Loucy (cell line): ENCODE measurements around the gene FPGS.
A peak's percentile ranks its signal among the peaks of the same experiment; 100 is the strongest.

Experiments used
- H2AFZ ChIP-seq: fragments of 200-600 bp; sonication (generic); 2 replicates; pipeline ENCODE4 v1.6.0; 2016; ENCODE audit warnings: antibody characterized with exemption, mild to moderate bottlenecking, low read length, moderate library complexity
- H3F3A ChIP-seq: fragments of 200-600 bp; 2 replicates; pipeline ENCODE4 v1.6.0; 2016; ENCODE audit warnings: antibody characterized with exemption, low read depth, mild to moderate bottlenecking
- H3K27me3 ChIP-seq: fragments of 200-600 bp; sonication (generic); 2 replicates; pipeline ENCODE4 v1.6.1; 2014; ENCODE audit warnings: low read length, mild to moderate bottlenecking; ENCODE audit not compliant: insufficient read depth, poor library complexity, severe bottlenecking
- H3K36me3 ChIP-seq: fragments of 200-600 bp; sonication (generic); 2 replicates; pipeline ENCODE4 v1.6.1; 2016; ENCODE audit warnings: low read length; ENCODE audit not compliant: insufficient read depth
- H3K4me1 ChIP-seq: fragments of 200-600 bp; sonication (generic); 2 replicates; pipeline ENCODE4 v1.5.1; 2014; ENCODE audit warnings: low read length, mild to moderate bottlenecking; ENCODE audit not compliant: insufficient read depth, poor library complexity, severe bottlenecking
- H3K4me2 ChIP-seq: fragments of 200-600 bp; sonication (generic); 2 replicates; pipeline ENCODE4 v1.6.0; 2014; ENCODE audit warnings: antibody characterized with exemption, low read length, low read depth, mild to moderate bottlenecking; ENCODE audit not compliant: poor library complexity, severe bottlenecking
- H3K4me3 ChIP-seq: fragments of 200-600 bp; sonication (generic); 2 replicates; pipeline ENCODE4 v1.5.1; 2014; ENCODE audit warnings: low read length, mild to moderate bottlenecking, mixed read lengths; ENCODE audit not compliant: poor library complexity, severe bottlenecking
- H3K79me2 ChIP-seq: fragments of 200-600 bp; sonication (generic); 2 replicates; pipeline ENCODE4 v1.6.1; 2014; ENCODE audit warnings: low read length; ENCODE audit not compliant: insufficient read depth
- H3K9ac ChIP-seq: fragments of 200-600 bp; sonication (generic); 2 replicates; pipeline ENCODE4 v1.6.0; 2014; ENCODE audit warnings: mild to moderate bottlenecking, low read depth, low read length, moderate library complexity; ENCODE audit not compliant: poor library complexity, severe bottlenecking
- H3K9me2 ChIP-seq: fragments of 200-600 bp; sonication (generic); replicated peaks from 2 replicates; pipeline ENCODE4 v1.6.1; 2016; ENCODE audit warnings: low read depth, low read length, mixed read lengths
- H3K9me3 ChIP-seq: fragments of 200-600 bp; sonication (generic); 2 replicates; pipeline ENCODE4 v1.6.1; 2014; ENCODE audit warnings: mild to moderate bottlenecking, antibody characterized with exemption, low read length, low read depth; ENCODE audit not compliant: insufficient read depth
- H4K20me1 ChIP-seq: fragments of 200-600 bp; sonication (generic); 2 replicates; pipeline ENCODE4 v1.6.0; 2014; ENCODE audit warnings: antibody characterized with exemption, low read length, mild to moderate bottlenecking; ENCODE audit not compliant: insufficient read depth, poor library complexity, severe bottlenecking
- EZH2phosphoT487 ChIP-seq: fragments of 200-600 bp; IDR thresholded peaks from 2 replicates; pipeline ENCODE4 v1.6.1; 2018; ENCODE audit warnings: antibody characterized with exemption, mild to moderate bottlenecking, moderate library complexity, borderline replicate concordance
- TF ChIP-seq, protein P1 (sequence below): fragments of 200-600 bp; sonication (generic); conservative IDR thresholded peaks from 2 replicates; pipeline ENCODE4 v1.5.1; 2014; ENCODE audit warnings: mild to moderate bottlenecking, antibody characterized with exemption, low read length

FPGS gene

DNA sequence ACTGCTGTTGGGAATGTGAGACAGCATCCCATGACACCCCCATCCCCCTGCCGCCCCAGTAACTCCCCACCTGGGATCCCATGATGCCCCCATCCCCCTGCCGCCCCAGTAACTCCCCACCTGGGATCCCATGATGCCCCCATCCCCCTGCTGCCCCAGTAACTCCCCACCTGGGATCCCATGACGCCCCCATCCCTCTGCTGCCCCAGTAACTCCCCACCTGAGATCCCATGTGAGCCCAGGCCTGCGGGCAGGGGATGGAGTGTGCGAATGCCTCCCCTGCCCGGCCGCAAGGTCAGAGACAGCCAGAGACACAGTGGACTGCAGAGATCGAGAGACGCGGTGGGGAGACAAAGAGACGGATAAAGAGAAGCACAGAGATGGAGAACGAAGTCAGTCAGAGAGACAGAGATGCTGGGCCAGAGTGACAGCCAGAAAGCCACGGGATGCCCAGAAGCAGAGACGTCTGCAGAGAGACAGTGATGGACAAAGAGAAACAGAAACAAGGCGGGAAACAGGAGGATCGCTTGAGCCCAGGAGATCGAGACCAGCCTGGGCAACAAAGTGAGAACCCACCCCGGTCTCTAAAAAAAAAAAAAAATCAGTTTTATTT lies 25.2 kb upstream of the FPGS start:
- H3K9ac ChIP-seq = peak overlapping the region; percentile 92
- peak overlapping the region; percentile 85 for H3K4me3 ChIP-seq
- H3K4me2 ChIP-seq = peak overlapping the region; percentile 71
- TF ChIP-seq EZH2phosphoT487 = no peak
- TF ChIP-seq, protein P1, sequence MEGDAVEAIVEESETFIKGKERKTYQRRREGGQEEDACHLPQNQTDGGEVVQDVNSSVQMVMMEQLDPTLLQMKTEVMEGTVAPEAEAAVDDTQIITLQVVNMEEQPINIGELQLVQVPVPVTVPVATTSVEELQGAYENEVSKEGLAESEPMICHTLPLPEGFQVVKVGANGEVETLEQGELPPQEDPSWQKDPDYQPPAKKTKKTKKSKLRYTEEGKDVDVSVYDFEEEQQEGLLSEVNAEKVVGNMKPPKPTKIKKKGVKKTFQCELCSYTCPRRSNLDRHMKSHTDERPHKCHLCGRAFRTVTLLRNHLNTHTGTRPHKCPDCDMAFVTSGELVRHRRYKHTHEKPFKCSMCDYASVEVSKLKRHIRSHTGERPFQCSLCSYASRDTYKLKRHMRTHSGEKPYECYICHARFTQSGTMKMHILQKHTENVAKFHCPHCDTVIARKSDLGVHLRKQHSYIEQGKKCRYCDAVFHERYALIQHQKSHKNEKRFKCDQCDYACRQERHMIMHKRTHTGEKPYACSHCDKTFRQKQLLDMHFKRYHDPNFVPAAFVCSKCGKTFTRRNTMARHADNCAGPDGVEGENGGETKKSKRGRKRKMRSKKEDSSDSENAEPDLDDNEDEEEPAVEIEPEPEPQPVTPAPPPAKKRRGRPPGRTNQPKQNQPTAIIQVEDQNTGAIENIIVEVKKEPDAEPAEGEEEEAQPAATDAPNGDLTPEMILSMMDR = no peak
- H3K4me1 ChIP-seq = peaks cover 54% of the 10 kb centered on the region
- H3K36me3 ChIP-seq = peaks cover 19% of the 10 kb centered on the region; the same call in 1 of the 2 replicates
- no peaks in the 10 kb centered on the region for H3K9me3 ChIP-seq
- H3K79me2 ChIP-seq = peaks cover 94% of the 10 kb centered on the region
- H3F3A ChIP-seq = peaks cover 7% of the 10 kb centered on the region
- no peaks in the 10 kb centered on the region for H3K27me3 ChIP-seq
- no peaks in the 10 kb centered on the region for H3K9me2 ChIP-seq
- no peak overlapping the region for H2AFZ ChIP-seq
- peaks cover 21% of the 10 kb centered on the region for H4K20me1 ChIP-seq

DNA sequence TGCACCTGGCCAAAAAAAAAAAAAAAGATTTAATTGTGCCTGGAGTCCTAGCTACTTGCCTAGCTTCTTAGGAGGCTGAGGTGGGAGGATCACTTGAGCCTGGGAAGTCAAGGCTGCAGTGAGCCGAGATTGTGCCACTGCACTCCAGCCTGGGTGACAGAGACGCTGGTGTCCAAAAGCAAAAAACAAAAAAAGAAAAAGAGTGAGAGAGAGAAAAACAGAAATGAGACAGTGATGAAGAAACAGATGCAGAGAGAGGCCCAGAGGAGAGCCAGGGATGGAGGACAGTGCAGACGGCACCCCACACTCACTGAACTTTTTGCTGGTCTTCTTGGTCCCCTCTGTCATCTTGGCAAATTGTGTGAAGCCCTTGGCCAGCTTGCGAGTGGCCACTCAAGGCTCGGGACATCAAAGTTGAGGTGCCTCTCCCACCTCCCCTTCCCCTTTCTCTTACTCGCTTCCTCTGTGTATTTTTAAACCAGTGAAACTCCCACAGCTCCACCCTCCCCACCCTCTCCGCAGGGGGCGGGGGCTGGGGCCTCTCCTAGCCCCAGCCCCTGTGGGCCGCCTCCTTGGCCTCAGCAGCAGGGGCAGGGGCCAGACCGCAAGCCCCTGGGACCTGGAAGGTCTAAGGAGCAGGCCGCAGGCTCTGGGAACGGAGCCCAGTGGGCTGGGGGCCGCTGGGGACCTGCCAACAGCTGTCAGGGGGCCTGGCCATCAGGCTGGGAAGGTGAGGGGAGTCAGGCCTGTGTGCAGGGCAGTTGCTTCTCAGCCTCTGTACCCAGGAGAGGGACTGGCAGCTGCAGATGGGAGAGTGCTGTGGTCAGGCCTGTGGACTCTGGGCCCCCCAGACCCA lies 24.2 kb upstream of the FPGS start, which contains the start of gene SH2D3C:
Gene SH2D3C (minus strand): TSS at position 387 of the 856 bp plus-strand sequence. CDS start 39 bp downstream, at position 348.
- Histone ChIP-seq H4K20me1 (peaks cover 14% of the 10 kb centered on the region), H3K4me2 (peak within 1 kb of the TSS; percentile 71), H3K36me3 (peaks cover 10% of the 10 kb centered on the region; the same call in 1 of the 2 replicates), H3K9me2 (no peaks in the 10 kb centered on the region), H2AFZ (no peak within 1 kb of the TSS), H3K79me2 (peaks cover 84% of the 10 kb centered on the region), H3K4me3 (peak within 1 kb of the TSS; percentile 85), H3K9me3 (no peaks in the 10 kb centered on the region), H3K27me3 (no peaks in the 10 kb centered on the region), H3K4me1 (peaks cover 56% of the 10 kb centered on the region), H3F3A (peaks cover 15% of the 10 kb centered on the region), H3K9ac (peak within 1 kb of the TSS; percentile 92)
- TF ChIP-seq EZH2phosphoT487 = no peak
- TF ChIP-seq, protein P1 = no peak

DNA sequence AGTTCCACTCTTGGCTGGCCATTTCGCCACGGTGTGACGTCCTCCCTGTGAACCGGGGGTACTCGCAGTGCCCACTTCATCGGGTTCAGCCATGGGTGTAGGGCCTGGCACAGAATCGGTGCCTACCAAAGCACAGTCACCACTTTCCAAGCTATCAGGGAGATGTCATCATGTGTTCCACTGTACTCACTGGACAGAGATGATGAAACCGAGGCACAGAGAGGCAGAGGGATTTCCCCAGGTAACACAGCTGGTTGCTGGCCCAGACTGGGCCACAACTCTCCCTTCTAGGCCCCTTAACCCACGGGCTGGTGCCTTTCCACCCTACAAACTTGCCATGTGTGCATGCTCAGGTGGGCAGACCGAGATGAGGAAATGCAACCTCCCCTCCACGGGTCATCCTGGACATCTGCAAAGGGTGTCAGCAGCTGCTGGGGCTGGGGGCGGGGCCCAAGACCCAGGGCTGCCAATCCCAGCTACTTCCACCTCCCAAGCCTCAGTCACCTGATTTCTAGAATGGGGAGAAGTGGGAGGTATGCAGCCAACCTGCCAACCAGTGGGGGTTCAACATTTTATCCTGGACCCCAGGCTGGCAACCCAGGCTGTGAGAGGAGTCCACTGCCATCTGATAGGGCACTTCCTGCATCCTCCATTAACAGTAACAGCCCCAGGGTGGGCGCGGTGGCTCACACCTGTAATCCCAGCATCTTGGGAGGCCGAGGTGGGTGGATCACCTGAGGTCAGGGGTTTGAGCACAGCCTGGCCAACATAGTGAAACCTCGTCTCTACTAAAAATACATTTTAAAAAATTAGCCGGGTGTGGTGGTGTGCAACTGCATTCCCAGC lies 23.3 kb upstream of the FPGS start:
- no peak overlapping the region for H2AFZ ChIP-seq

More for the DNA sequence above, 23.3 kb upstream of the FPGS start:
- Histone ChIP-seq H3K36me3 (peaks cover 1% of the 10 kb centered on the region; the same call in 1 of the 2 replicates), H3K79me2 (peaks cover 80% of the 10 kb centered on the region), H3K9me3 (no peaks in the 10 kb centered on the region), H3F3A (peaks cover 18% of the 10 kb centered on the region), H3K4me2 (peak overlapping the region; percentile 71), H4K20me1 (peaks cover 7% of the 10 kb centered on the region), H3K9me2 (no peaks in the 10 kb centered on the region), H3K9ac (peak overlapping the region; percentile 92), H3K4me1 (peaks cover 56% of the 10 kb centered on the region), H3K4me3 (peak overlapping the region; percentile 85), H3K27me3 (no peaks in the 10 kb centered on the region)
- TF ChIP-seq, protein P1 = no peak
- TF ChIP-seq EZH2phosphoT487 = no peak
